GM12865 (cell line): Measurements from ENCODE around the gene DNM1.
A peak's percentile ranks its signal among the peaks of the same experiment; 100 is the strongest.

Experiments used
- DNase-seq: peaks from one replicate; pipeline ENCODE4 v3.0.0; 2010; ENCODE audit warnings: low read depth
- H3K4me3 ChIP-seq: 2 replicates; pipeline ENCODE4 v1.5.1; 2011; ENCODE audit warnings: mild to moderate bottlenecking, low read depth, low read length, control low read depth
- TF ChIP-seq, protein P1 (sequence below): IDR thresholded peaks from 2 replicates; pipeline ENCODE4 v1.5.1; 2011; ENCODE audit warnings: low read length, control low read depth, low read depth, inconsistent platforms; ENCODE audit not compliant: insufficient read depth; ENCODE audit errors: missing control alignments

The DNM1 gene

DNA sequence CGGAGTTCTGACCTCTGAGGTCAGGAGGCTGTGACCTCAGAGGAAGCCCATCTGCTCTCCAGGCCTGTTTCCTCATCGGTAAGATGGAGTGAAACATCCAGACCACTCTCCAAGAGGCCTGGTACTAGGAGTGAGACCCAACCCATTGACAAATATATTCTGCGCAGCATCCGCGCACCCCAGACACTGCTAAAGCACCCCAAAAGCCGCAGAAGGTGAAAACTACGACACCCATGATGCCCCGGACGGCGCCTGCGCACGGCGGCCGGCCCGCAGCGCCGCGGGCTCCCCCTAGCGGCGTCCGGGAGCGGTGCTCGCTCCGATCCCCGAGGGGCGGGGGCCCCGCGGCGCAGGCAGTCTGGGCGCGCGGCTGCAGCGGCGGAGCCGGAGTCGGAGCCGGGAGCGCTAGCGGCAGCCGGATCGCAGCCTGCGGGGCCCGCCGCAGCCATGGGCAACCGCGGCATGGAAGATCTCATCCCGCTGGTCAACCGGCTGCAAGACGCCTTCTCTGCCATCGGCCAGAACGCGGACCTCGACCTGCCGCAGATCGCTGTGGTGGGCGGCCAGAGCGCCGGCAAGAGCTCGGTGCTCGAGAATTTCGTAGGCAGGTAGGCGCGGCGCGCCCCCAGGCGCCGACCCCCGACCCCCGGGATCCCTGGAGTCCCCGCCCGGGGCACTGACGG is at the start of gene DNM1:
TSS of gene DNM1 (plus strand) at position 356 of the 683 bp plus-strand sequence. CDS start at position 448, 92 bp downstream.
- TF ChIP-seq, protein P1, sequence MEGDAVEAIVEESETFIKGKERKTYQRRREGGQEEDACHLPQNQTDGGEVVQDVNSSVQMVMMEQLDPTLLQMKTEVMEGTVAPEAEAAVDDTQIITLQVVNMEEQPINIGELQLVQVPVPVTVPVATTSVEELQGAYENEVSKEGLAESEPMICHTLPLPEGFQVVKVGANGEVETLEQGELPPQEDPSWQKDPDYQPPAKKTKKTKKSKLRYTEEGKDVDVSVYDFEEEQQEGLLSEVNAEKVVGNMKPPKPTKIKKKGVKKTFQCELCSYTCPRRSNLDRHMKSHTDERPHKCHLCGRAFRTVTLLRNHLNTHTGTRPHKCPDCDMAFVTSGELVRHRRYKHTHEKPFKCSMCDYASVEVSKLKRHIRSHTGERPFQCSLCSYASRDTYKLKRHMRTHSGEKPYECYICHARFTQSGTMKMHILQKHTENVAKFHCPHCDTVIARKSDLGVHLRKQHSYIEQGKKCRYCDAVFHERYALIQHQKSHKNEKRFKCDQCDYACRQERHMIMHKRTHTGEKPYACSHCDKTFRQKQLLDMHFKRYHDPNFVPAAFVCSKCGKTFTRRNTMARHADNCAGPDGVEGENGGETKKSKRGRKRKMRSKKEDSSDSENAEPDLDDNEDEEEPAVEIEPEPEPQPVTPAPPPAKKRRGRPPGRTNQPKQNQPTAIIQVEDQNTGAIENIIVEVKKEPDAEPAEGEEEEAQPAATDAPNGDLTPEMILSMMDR, result peak; percentile 89
- H3K4me3 ChIP-seq, result peak within 1 kb of the TSS; percentile 37
- DNase-seq, result peak; percentile 66

DNA sequence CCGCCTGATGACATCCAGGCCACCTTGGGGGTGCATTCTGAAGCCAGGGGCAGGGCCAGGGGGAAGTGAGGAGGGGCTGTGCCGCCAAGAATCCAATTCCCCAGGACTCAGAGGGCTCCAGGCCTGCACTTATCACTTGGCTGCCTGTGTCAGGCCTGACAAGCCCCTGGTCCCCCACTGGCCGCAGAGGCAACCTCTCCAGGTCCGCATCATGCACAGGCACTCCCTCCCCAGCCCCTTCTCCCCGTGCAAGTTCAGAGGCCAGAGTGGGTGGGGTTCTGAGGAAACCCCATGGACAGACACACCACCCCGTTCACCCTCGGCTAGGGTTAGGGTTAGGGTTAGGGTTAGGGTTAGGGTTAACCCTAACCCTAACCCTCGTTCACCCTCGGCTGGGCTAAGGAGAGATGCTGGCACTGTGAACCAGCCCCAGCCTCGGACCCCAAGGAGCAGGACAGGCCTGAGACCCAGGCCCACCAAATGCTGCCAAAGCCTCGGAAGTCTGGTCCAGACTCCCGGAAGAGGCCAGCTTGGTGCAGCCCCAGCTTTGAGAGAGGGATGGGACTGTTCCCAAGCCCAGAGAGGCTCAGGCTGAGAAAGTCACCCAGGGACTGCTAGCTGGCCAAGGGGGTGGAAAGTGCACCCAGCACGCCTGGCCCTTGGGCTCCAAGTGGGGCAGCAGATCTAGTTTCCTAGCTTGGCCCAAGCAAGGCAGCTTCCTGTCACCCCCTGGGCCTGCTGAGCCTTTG is 49.1 kb upstream of the DNM1 start:
- TF ChIP-seq, protein P1, result no peak
- no peak overlapping the region for H3K4me3 ChIP-seq
- DNase-seq, result no peak

DNA sequence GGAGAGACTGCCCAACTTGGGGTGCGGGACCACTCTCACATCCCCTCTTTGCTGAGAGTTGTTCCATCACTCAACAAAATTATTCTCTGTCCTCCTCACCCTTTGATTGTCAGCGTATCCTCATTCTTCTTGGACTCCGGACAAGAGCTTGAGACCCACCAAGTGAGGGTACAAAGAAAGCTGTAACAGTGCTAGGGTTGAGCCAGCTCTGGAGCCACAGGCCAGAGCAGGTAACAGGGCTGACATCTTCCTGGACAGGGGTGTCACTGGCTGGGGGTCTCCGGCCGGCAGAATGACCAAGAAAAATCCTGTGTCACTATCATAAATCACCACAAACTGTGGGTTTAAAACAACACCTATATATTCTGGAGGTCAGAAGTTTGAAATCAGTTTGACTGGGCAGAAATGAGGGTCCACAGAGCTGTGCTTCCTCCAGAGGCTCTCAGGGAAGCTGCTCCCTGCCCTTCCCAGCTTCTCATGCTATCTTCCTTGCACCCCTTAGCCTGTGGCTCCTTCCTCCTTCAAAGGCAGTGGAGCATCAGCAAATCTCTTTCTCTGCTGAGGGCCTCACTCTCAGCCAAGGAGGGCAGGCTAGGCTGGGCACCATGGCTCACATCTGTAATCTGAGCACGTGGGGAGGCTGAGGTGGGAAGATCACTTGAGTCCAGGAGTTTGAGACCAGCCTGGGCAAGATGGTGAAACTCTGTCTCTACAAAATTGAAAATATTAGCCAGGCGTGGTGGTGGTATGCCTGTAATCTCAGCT is 47.3 kb upstream of the DNM1 start:
- DNase-seq, result no peak
- no peak overlapping the region for H3K4me3 ChIP-seq
- TF ChIP-seq, protein P1, result no peak

GRCh38 chr9:128159522-128159783 is 43.7 kb upstream of the DNM1 start:
- DNase-seq, result peak; percentile 72
- peak overlapping the region; percentile 81 for H3K4me3 ChIP-seq
- TF ChIP-seq, protein P1, result no peak

DNA sequence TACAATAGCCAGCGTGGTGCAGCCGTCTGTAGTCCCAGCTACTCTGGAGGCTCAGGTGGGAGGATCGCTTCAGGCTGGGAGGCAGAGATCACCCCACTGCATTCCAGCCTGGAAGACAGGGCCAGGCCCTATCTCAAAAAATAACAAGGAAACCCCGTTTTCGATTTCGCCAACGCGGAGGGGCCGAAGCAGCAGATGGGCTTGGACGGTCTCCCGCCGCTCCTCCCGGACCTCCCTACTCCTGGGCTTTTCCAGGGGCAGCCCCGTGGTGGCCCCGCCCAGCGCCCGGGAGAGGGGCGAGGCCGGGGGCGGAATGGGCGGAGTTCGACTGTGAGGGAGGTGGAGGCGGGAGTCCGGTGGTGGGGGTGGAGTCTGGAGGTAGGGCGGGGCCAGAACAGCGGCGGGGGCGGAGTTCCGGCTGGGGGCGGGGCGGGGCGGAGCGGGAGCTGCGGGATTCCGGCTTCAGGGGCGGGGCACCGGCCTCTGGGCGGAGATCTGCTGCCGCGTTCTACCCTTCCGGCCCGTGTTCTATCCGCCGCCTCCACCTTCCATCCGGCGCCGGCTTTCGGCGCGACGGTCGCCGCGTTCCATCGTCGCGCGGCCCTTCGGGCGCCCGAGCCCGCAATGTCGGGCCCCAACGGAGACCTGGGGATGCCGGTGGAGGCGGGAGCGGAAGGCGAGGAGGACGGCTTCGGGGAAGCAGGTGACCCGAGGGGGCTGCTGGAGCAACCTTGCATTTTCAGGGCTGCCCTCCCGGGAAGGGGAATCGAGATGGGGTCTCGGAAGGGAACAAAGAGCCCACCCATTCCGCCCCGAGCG is 43.2 kb upstream of the DNM1 start, which contains the start of gene BBLN:
TSS of gene BBLN (plus strand) at position 482 of the 819 bp plus-strand sequence. CDS start at position 625, 143 bp downstream.
- DNase-seq, result peak; percentile 95
- TF ChIP-seq, protein P1, result no peak
- peak within 1 kb of the TSS; percentile 100 for H3K4me3 ChIP-seq

DNA sequence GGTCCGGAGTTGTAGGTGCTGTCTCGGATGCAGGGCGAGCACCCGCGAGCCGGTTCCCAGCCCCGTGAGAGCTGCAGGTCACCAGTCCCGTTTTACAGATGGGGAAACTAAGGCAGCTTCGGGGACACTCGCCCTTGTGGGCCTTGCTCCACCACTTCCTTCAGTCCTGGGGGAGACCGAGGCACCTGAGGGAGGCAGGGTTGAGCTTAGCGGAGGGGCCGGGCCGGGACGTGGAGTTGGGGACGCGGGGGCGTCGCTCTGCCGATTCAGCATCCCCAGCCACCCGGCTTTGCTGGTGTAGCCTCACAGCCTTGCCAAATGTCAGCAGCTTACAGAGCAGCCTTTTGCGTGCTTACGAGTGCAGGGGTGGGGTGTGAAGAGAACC is 42.6 kb upstream of the DNM1 start:
- peak; percentile 47 for DNase-seq
- H3K4me3 ChIP-seq, result peak overlapping the region; percentile 100
- TF ChIP-seq, protein P1, result no peak
